GM12865 (cell line): Measurements from ENCODE around the gene NGEF.

Experiments
- DNase-seq: peaks from one replicate; pipeline ENCODE4 v3.0.0; 2010; ENCODE audit warnings: low read depth
- H3K4me3 ChIP-seq: 2 replicates; pipeline ENCODE4 v1.5.1; 2011; ENCODE audit warnings: mild to moderate bottlenecking, low read depth, low read length, control low read depth
- CTCF ChIP-seq: IDR thresholded peaks from 2 replicates; pipeline ENCODE4 v1.5.1; 2011; ENCODE audit warnings: low read length, control low read depth, low read depth, inconsistent platforms; ENCODE audit not compliant: insufficient read depth; ENCODE audit errors: missing control alignments

The NGEF gene

DNA sequence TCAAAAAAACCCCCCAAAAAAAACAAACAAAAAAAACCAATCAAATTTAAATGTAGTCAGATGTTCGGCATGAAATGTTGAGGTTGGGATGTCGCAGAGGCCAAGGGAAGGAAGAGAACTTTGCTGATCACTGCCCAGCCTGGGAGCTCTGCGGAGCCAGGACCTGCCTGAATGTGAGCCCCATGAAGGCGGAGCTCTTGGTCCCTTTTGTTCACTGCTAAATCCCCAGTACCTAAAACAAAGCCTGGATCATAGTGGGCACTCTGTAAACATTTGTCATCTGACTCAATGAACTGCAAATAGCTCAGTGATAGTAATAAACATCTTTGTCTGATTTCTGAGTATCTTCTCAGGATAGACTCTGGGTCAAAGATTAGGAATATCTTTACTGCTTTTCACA is 64.0 kb downstream of the NGEF start:
- TF ChIP-seq CTCF = no peak
- no peak for DNase-seq
- H3K4me3 ChIP-seq = no peak overlapping the region

DNA sequence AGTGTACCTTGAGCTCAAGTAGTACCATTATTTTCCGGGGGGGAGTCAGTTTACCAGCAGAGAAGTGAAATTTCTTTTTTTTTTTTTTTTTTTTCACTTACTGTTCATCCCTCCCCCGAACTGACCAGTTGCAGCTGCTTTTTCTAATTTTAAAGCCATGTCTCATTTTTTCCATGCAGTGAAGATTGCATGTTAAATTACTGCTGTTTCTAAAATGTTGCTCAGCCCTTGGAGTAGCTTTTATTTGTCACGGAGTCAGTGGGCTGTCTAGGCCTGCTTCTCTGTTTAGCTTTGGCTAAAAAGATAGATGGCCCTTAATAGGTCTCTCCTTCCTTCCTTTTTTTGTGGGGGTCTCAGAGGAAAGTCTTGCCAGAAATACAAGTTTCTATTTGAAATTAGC is 70.2 kb downstream of the NGEF start:
- H3K4me3 ChIP-seq = no peak overlapping the region
- no peak for DNase-seq
- TF ChIP-seq CTCF = no peak

DNA sequence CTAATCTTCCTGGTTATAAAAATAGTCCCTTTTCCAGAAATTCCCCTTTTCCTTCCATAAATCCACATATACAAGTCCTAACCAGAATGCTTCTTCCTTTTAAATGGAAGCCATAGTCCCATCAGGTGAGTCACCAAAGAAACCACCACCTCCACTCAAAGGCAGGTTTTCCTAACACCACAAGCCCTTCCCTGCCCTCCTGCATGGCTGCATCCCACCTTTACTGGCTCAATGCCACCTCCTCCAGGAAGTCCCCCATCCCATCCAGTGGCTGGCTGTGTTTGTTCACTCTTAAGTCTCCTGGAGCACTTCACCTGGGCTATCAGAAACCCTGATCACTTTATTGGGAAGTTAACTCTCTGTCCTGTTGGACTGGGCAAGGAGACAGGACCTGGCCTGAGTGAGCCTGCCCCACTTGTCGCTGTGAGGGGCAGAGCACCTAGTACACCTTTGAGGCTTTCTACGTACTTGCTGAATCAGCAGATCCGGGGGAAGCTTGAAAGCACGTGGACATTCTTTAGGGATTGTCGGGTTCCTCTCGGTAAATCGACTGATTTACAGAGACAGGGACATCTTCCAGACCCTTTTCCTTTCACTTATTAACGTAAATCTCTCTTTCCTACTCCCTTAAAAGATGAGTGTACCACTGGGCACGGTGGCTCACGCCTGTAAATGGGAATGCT is 71.0 kb downstream of the NGEF start:
- TF ChIP-seq CTCF = no peak
- DNase-seq = no peak

DNA sequence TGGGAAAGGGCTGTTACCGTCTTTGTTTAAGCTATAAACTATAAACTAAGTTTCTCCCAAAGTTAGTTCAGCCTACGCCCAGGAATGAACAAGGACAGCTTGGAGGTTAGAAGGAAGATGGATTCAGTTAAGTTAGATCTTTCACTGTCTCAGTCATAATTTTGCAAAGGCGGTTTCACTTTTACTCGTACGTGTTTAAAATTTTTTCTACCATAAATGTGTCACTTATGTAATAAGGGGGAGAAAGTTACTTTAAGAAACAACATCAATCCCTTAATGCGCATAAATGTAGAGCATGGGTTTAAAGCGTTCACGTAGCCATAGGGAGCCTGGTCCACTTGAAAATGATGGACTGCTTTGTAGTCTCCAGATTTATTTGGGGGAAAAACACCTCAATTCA is 71.7 kb downstream of the NGEF start:
- TF ChIP-seq CTCF = no peak
- no peak for DNase-seq
- H3K4me3 ChIP-seq = no peak overlapping the region

More for the DNA sequence above, 71.0 kb downstream of the NGEF start:
- H3K4me3 ChIP-seq = no peak overlapping the region

GRCh38 chr2:232940724-232941123 is 72.3 kb downstream of the NGEF start:
- TF ChIP-seq CTCF = no peak
- DNase-seq = no peak

GRCh38 chr2:232937278-232937906 is 75.7 kb downstream of the NGEF start:
- DNase-seq = no peak
- TF ChIP-seq CTCF = no peak
- H3K4me3 ChIP-seq = no peak overlapping the region

More at GRCh38 chr2:232940724-232941123, 72.3 kb downstream of the NGEF start:
- H3K4me3 ChIP-seq = no peak overlapping the region
